Measurements from ENCODE around the gene ADGRL1.

The ADGRL1 gene

DNA sequence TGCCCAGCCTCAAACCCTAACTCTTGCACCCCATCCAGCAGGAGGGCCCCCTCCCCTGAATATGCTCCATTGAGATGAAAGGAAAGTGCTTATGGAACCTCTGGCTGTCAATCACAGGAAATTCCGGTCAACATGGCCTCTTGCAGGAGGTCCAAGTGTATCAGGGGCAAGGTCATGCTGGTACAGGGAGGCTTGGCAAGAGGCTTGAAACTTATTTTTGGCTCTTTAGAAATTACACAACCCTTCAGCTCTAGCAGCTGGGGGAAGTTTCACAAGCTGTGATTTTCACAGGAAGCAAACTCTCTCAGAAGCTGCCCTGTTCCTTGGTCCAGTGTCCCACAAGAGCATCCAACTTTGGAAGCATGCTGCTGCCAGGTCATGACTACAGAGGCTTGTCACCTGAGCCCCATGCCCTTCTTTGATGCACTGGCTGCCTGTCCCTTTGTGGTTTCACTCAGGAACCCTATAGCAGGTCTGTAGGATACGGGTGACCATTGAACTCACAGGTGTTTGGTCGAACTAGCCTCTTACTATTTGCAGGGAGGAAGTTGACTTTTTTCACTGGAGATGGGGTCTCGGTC is 78.0 kb downstream of the ADGRL1 start:
- Histone ChIP-seq H3K9me2 (replicated peaks; ENCODE audit: control insufficient read depth, low read length) (no peaks in the 10 kb centered on the region), H3K27ac (ENCODE audit: low read depth, low read length) (no peak overlapping the region), H3K27me3 (ENCODE audit: control insufficient read depth, low read length) (no peaks in the 10 kb centered on the region), H3K9me3 (ENCODE audit: control insufficient read depth, insufficient read depth, low read length) (no peaks in the 10 kb centered on the region), H3K36me3 (ENCODE audit: control insufficient read depth, low read length) (peaks cover 76% of the 10 kb centered on the region), H3K4me1 (ENCODE audit: control insufficient read depth, low read length) (peaks cover 19% of the 10 kb centered on the region), H3K4me3 (ENCODE audit: low read length) (no peak overlapping the region), H3F3A (ENCODE audit: control insufficient read depth, insufficient read depth) (peaks cover 6% of the 10 kb centered on the region; the same call in 1 of the 2 replicates), H4K20me1 (ENCODE audit: control insufficient read depth, insufficient read depth, low read depth, low read length) (peaks cover 8% of the 10 kb centered on the region), H3K4me2 (ENCODE audit: low read length) (no peak overlapping the region), H3K79me2 (ENCODE audit: control insufficient read depth, low read length) (peaks cover 48% of the 10 kb centered on the region)
- TF ChIP-seq, protein P1, sequence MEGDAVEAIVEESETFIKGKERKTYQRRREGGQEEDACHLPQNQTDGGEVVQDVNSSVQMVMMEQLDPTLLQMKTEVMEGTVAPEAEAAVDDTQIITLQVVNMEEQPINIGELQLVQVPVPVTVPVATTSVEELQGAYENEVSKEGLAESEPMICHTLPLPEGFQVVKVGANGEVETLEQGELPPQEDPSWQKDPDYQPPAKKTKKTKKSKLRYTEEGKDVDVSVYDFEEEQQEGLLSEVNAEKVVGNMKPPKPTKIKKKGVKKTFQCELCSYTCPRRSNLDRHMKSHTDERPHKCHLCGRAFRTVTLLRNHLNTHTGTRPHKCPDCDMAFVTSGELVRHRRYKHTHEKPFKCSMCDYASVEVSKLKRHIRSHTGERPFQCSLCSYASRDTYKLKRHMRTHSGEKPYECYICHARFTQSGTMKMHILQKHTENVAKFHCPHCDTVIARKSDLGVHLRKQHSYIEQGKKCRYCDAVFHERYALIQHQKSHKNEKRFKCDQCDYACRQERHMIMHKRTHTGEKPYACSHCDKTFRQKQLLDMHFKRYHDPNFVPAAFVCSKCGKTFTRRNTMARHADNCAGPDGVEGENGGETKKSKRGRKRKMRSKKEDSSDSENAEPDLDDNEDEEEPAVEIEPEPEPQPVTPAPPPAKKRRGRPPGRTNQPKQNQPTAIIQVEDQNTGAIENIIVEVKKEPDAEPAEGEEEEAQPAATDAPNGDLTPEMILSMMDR (IDR thresholded peaks at IDR 0.05; ENCODE audit: low read depth, low read length, poor library complexity, severe bottlenecking) = no peak
- TF ChIP-seq EZH2phosphoT487 (IDR thresholded peaks at IDR 0.05; ENCODE audit: borderline replicate concordance, low read length) = no peak

DNA sequence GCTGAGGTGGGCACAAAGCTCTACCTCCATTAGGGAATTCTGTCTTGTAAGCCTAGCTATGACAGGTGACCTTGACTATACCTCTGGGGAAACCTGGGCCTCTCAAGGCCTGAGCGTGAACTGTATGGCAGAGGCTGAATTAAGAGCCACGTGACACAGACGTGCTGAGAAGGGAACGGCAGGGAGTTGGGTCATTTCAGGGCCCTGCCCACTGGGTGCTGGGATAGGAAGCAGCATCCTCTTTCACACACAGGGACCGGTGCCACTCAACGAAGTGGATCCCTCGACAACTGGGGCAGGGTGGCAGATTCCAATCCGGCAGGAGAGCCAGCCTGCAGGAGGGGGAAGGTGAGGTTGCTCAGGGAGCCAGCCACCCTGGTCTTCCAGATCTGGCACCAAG is 78.8 kb downstream of the ADGRL1 start:
- no peaks in the 10 kb centered on the region for H3K9me2 ChIP-seq (replicated peaks; ENCODE audit: control insufficient read depth, low read length)
- no peak overlapping the region for H3K4me2 ChIP-seq (ENCODE audit: low read length)
- no peaks in the 10 kb centered on the region for H3K27me3 ChIP-seq (ENCODE audit: control insufficient read depth, low read length)
- TF ChIP-seq, protein P1 (IDR thresholded peaks at IDR 0.05; ENCODE audit: low read depth, low read length, poor library complexity, severe bottlenecking) = no peak
- TF ChIP-seq EZH2phosphoT487 (IDR thresholded peaks at IDR 0.05; ENCODE audit: borderline replicate concordance, low read length) = no peak
- no peak overlapping the region for H3K27ac ChIP-seq (ENCODE audit: low read depth, low read length)
- H3K79me2 ChIP-seq (ENCODE audit: control insufficient read depth, low read length) = peaks cover 40% of the 10 kb centered on the region
- H4K20me1 ChIP-seq (ENCODE audit: control insufficient read depth, insufficient read depth, low read depth, low read length) = peaks cover 8% of the 10 kb centered on the region
- peaks cover 15% of the 10 kb centered on the region for H3K4me1 ChIP-seq (ENCODE audit: control insufficient read depth, low read length)
- H3F3A ChIP-seq (ENCODE audit: control insufficient read depth, insufficient read depth) = peaks cover 6% of the 10 kb centered on the region; the same call in 1 of the 2 replicates
- H3K4me3 ChIP-seq (ENCODE audit: low read length) = no peak overlapping the region
- peaks cover 76% of the 10 kb centered on the region for H3K36me3 ChIP-seq (ENCODE audit: control insufficient read depth, low read length)
- H3K9me3 ChIP-seq (ENCODE audit: control insufficient read depth, insufficient read depth, low read length) = no peaks in the 10 kb centered on the region

DNA sequence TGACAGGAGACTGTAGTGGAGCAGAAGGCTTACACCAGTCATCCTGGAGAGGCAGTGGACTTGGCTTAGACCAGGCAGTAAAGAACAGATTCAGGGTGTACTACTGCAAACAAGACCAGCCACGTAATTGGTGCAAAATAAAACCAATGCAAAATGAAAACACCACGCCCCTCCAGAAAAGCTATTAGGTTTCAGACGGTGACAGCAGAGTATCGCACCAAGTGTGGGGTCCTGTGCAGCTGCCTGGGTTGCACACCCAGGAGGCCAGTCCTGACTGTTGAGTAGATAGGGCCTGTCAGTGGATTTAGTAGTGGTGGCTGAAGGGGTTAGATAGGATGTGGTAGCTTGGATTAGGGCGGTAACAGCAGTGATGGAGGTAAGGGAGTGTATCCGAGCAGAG is 83.0 kb downstream of the ADGRL1 start:
- Histone ChIP-seq H3K4me3 (ENCODE audit: low read length) (no peak overlapping the region), H3K27ac (ENCODE audit: low read depth, low read length) (no peak overlapping the region), H3K4me2 (ENCODE audit: low read length) (no peak overlapping the region), H3K79me2 (ENCODE audit: control insufficient read depth, low read length) (peaks cover 7% of the 10 kb centered on the region), H3K36me3 (ENCODE audit: control insufficient read depth, low read length) (peaks cover 60% of the 10 kb centered on the region), H3K27me3 (ENCODE audit: control insufficient read depth, low read length) (no peaks in the 10 kb centered on the region), H3K9me3 (ENCODE audit: control insufficient read depth, insufficient read depth, low read length) (no peaks in the 10 kb centered on the region), H3F3A (ENCODE audit: control insufficient read depth, insufficient read depth) (peaks cover 18% of the 10 kb centered on the region), H4K20me1 (ENCODE audit: control insufficient read depth, insufficient read depth, low read depth, low read length) (peaks cover 4% of the 10 kb centered on the region; the same call in 1 of the 2 replicates), H3K9me2 (replicated peaks; ENCODE audit: control insufficient read depth, low read length) (no peaks in the 10 kb centered on the region), H3K4me1 (ENCODE audit: control insufficient read depth, low read length) (peaks cover 9% of the 10 kb centered on the region)
- TF ChIP-seq, protein P1 (IDR thresholded peaks at IDR 0.05; ENCODE audit: low read depth, low read length, poor library complexity, severe bottlenecking) = no peak

All from DOHH2 (cell line).